HG03439 (cell line): ENCODE data around the gene ARHGAP22.

Source experiments
- ATAC-seq: cut with Tn5 transposase; IDR thresholded peaks from one replicate; pipeline ENCODE4 v1.9.1; 2021; ENCODE audit warnings: mild to moderate bottlenecking, moderate library complexity; ENCODE audit not compliant: unreplicated experiment

The ARHGAP22 gene

GRCh38 chr10:48590945-48591344 is 13.9 kb downstream of the ARHGAP22 start:
- ATAC-seq = no peak

- ATAC-seq = no peak
Measured at GRCh38 chr10:48589266-48589665, 15.6 kb downstream of the ARHGAP22 start.

GRCh38 chr10:48587819-48588218 is 17.1 kb downstream of the ARHGAP22 start:
- ATAC-seq = no peak

- no peak for ATAC-seq
Measured at GRCh38 chr10:48587101-48587500, 17.8 kb downstream of the ARHGAP22 start.

- no peak for ATAC-seq
Measured at GRCh38 chr10:48582970-48583369, 21.9 kb downstream of the ARHGAP22 start.

- ATAC-seq = no peak
Measured at GRCh38 chr10:48580236-48580635, 24.6 kb downstream of the ARHGAP22 start.

- no peak for ATAC-seq
Measured at GRCh38 chr10:48579251-48579960, 25.5 kb downstream of the ARHGAP22 start.

GRCh38 chr10:48577158-48577557 is 27.7 kb downstream of the ARHGAP22 start:
- no peak for ATAC-seq

- ATAC-seq = no peak
Measured at GRCh38 chr10:48576501-48576900, 28.4 kb downstream of the ARHGAP22 start.

- no peak for ATAC-seq
Measured at GRCh38 chr10:48575901-48576300, 29.0 kb downstream of the ARHGAP22 start.

- no peak for ATAC-seq
Measured at GRCh38 chr10:48574817-48575380, 30.0 kb downstream of the ARHGAP22 start.

GRCh38 chr10:48574322-48574796 is 30.5 kb downstream of the ARHGAP22 start:
- ATAC-seq = no peak

GRCh38 chr10:48573045-48573444 is 31.8 kb downstream of the ARHGAP22 start:
- ATAC-seq = no peak

GRCh38 chr10:48572414-48572813 is 32.5 kb downstream of the ARHGAP22 start:
- ATAC-seq = no peak

GRCh38 chr10:48568546-48568945 is 36.3 kb downstream of the ARHGAP22 start:
- no peak for ATAC-seq

- no peak for ATAC-seq
Measured at GRCh38 chr10:48568131-48568530, 36.7 kb downstream of the ARHGAP22 start.

- ATAC-seq = no peak
Measured at GRCh38 chr10:48567346-48567745, 37.5 kb downstream of the ARHGAP22 start.

GRCh38 chr10:48564466-48565160 is 40.3 kb downstream of the ARHGAP22 start:
- no peak for ATAC-seq

GRCh38 chr10:48557511-48558123 is 47.3 kb downstream of the ARHGAP22 start:
- ATAC-seq = no peak

- ATAC-seq = no peak
Measured at GRCh38 chr10:48556713-48557112, 48.2 kb downstream of the ARHGAP22 start.

GRCh38 chr10:48556065-48556464 is 48.8 kb downstream of the ARHGAP22 start:
- ATAC-seq = no peak
